Suprapubic skin (tissue), 4 donors: ENCODE data around the gene CFAP410.

ENCODE experiments used
- EP300 ChIP-seq: sonication (generic); formaldehyde crosslinking; IDR thresholded peaks from one replicate; pipeline ENCODE4 v1.6.1; 2017; ENCODE audit warnings: antibody characterized with exemption
- POLR2A ChIP-seq, 2 donors: fragments of 450-650 bp; IDR thresholded peaks; one replicate each; pipeline ENCODE4 v1.6.1; 2017; ENCODE audit warnings: antibody characterized with exemption in 2 of 2, mild to moderate bottlenecking in 2 of 2, moderate library complexity in 2 of 2
- POLR2AphosphoS5 ChIP-seq, 3 donors: sonication (generic); formaldehyde crosslinking; IDR thresholded peaks; one replicate each; pipeline ENCODE4 v1.6.1; 2017; ENCODE audit warnings: antibody characterized with exemption in 3 of 3
- TF ChIP-seq, protein P1 (sequence below), 2 donors: fragments of 200-600 bp in 1 of 2; fragments of 450-650 bp in 1 of 2; sonication (generic) in 1 of 2; IDR thresholded peaks; one replicate each; pipeline ENCODE4 v1.5.1; 2016 to 2019; ENCODE audit warnings: antibody characterized with exemption in 2 of 2, mild to moderate bottlenecking in 1 of 2, moderate library complexity in 1 of 2

DNA sequence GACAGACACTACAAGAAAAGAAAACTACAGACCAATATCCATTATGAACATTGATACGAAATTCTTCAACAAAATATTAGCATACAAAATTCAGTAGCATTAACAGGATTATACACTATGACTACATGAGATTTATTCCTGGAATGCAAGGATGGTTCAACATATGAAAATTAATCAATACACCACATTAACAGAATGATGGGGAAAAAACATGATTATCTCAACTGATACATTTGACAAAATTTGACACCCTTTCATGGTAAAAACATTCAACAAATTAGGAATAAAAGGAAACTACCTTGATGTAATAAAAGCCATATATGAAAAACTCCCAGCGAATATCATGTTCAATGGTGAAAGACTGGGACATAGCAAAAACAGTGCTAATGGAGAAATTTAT, 45.8 kb upstream of the CFAP410 start:
- TF ChIP-seq POLR2AphosphoS5 (IDR thresholded peaks at IDR 0.05) (no peak), EP300 (no peak), POLR2A (IDR thresholded peaks at IDR 0.05) (no peak)
- TF ChIP-seq, protein P1, sequence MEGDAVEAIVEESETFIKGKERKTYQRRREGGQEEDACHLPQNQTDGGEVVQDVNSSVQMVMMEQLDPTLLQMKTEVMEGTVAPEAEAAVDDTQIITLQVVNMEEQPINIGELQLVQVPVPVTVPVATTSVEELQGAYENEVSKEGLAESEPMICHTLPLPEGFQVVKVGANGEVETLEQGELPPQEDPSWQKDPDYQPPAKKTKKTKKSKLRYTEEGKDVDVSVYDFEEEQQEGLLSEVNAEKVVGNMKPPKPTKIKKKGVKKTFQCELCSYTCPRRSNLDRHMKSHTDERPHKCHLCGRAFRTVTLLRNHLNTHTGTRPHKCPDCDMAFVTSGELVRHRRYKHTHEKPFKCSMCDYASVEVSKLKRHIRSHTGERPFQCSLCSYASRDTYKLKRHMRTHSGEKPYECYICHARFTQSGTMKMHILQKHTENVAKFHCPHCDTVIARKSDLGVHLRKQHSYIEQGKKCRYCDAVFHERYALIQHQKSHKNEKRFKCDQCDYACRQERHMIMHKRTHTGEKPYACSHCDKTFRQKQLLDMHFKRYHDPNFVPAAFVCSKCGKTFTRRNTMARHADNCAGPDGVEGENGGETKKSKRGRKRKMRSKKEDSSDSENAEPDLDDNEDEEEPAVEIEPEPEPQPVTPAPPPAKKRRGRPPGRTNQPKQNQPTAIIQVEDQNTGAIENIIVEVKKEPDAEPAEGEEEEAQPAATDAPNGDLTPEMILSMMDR (IDR thresholded peaks at IDR 0.05) = no peak
